H9 (cell line): Measurements from ENCODE around the gene OR6Q1. TPM values are rescaled to one million over a fixed set of nuclear protein-coding genes. Genes with fewer than 3 reads are reported as not detected.

ENCODE experiments used
- DNase-seq: peaks from one replicate; pipeline ENCODE4 v3.0.0-alpha.2; 2017
- H2AFZ ChIP-seq: one replicate; pipeline ENCODE4 v1.6.1; 2013; ENCODE audit warnings: mild to moderate bottlenecking, low read length, control low read depth, moderate library complexity
- H2AK5ac ChIP-seq: 2 replicates; pipeline ENCODE4 v1.6.1; 2013; ENCODE audit warnings: low read length, control low read depth, mixed read lengths; ENCODE audit not compliant: insufficient read length
- H2BK120ac ChIP-seq: one replicate; pipeline ENCODE4 v1.6.1; 2013; ENCODE audit warnings: low read depth, mild to moderate bottlenecking, low read length, control low read depth, inconsistent platforms; ENCODE audit not compliant: poor library complexity, severe bottlenecking
- H2BK12ac ChIP-seq: 2 replicates; pipeline ENCODE4 v1.6.1; 2013; ENCODE audit warnings: low read length, control low read depth, mixed read lengths, low read depth; ENCODE audit not compliant: insufficient read length
- H2BK15ac ChIP-seq: 2 replicates; pipeline ENCODE4 v1.6.1; 2013; ENCODE audit warnings: low read depth, low read length, control low read depth
- H2BK20ac ChIP-seq: one replicate; pipeline ENCODE4 v1.6.1; 2013; ENCODE audit warnings: low read depth, mild to moderate bottlenecking, low read length, control low read depth, inconsistent platforms; ENCODE audit not compliant: poor library complexity, severe bottlenecking
- H2BK5ac ChIP-seq: 2 replicates; pipeline ENCODE4 v1.6.1; 2013; ENCODE audit warnings: low read length, control low read depth, mixed read lengths; ENCODE audit not compliant: insufficient read length
- H3K14ac ChIP-seq: 2 replicates; pipeline ENCODE4 v1.6.1; 2013; ENCODE audit warnings: low read length, control low read depth; ENCODE audit not compliant: insufficient read depth
- H3K18ac ChIP-seq: 2 replicates; pipeline ENCODE4 v1.6.1; 2013; ENCODE audit warnings: low read depth, mild to moderate bottlenecking, mixed read lengths, low read length, control low read depth; ENCODE audit not compliant: insufficient read length
- H3K23ac ChIP-seq: 2 replicates; pipeline ENCODE4 v1.6.1; 2013; ENCODE audit warnings: low read length, control low read depth, mixed read lengths, low read depth; ENCODE audit not compliant: insufficient read length
- H3K23me2 ChIP-seq: 2 replicates; pipeline ENCODE4 v1.6.1; 2013; ENCODE audit warnings: low read depth, mild to moderate bottlenecking, mixed read lengths, low read length, control low read depth; ENCODE audit not compliant: insufficient read length, poor library complexity, severe bottlenecking
- H3K27ac ChIP-seq: 2 replicates; pipeline ENCODE4 v1.5.1; 2013; ENCODE audit warnings: low read length, control low read depth, mixed read lengths, low read depth; ENCODE audit not compliant: insufficient read length
- H3K27me3 ChIP-seq: 2 replicates; pipeline ENCODE4 v1.6.1; 2013; ENCODE audit warnings: low read length, control low read depth, inconsistent platforms; ENCODE audit not compliant: insufficient read depth
- H3K4ac ChIP-seq: 2 replicates; pipeline ENCODE4 v1.6.1; 2013; ENCODE audit warnings: low read depth, mild to moderate bottlenecking, control low read depth, inconsistent platforms, low read length, moderate library complexity
- H3K4me1 ChIP-seq: 2 replicates; pipeline ENCODE4 v1.6.1; 2013; ENCODE audit warnings: low read length, control low read depth, inconsistent platforms; ENCODE audit not compliant: insufficient read depth
- H3K4me2 ChIP-seq: 2 replicates; pipeline ENCODE4 v1.6.1; 2013; ENCODE audit warnings: low read length, control low read depth, mixed read lengths; ENCODE audit not compliant: insufficient read length, insufficient read depth
- H3K56ac ChIP-seq: 2 replicates; pipeline ENCODE4 v1.6.1; 2013; ENCODE audit warnings: low read depth, mild to moderate bottlenecking, mixed read lengths, low read length, control low read depth; ENCODE audit not compliant: insufficient read length
- H3K79me1 ChIP-seq: 2 replicates; pipeline ENCODE4 v1.6.1; 2013; ENCODE audit warnings: low read depth, mild to moderate bottlenecking, moderate library complexity, low read length, control low read depth, inconsistent platforms; ENCODE audit not compliant: insufficient read depth, poor library complexity, severe bottlenecking
- H3K79me2 ChIP-seq: 2 replicates; pipeline ENCODE4 v1.6.1; 2013; ENCODE audit warnings: low read length, control low read depth, inconsistent platforms; ENCODE audit not compliant: insufficient read depth
- H3K9ac ChIP-seq: 2 replicates; pipeline ENCODE4 v1.6.1; 2013; ENCODE audit warnings: low read length, control low read depth, mixed read lengths; ENCODE audit not compliant: insufficient read length; ENCODE audit errors: extremely low read depth
- H3K9me3 ChIP-seq: one replicate; pipeline ENCODE4 v1.6.1; 2013; ENCODE audit warnings: low read depth, low read length, inconsistent platforms; ENCODE audit not compliant: control insufficient read depth
- H3T11ph ChIP-seq: one replicate; pipeline ENCODE4 v1.6.1; 2013; ENCODE audit warnings: mild to moderate bottlenecking, low read length, control low read depth, inconsistent platforms
- H4K20me1 ChIP-seq: one replicate; pipeline ENCODE4 v1.6.1; 2013; ENCODE audit not compliant: control insufficient read depth, insufficient read length, insufficient read depth
- H4K5ac ChIP-seq: 2 replicates; pipeline ENCODE4 v1.6.1; 2013; ENCODE audit warnings: low read depth, mild to moderate bottlenecking, mixed read lengths, low read length, control low read depth; ENCODE audit not compliant: insufficient read length
- H4K8ac ChIP-seq: replicated peaks from 2 replicates; pipeline ENCODE4 v1.6.1; 2013; ENCODE audit warnings: low read length, control low read depth, mixed read lengths, low read depth; ENCODE audit not compliant: insufficient read length
- H4K91ac ChIP-seq: 2 replicates; pipeline ENCODE4 v1.6.1; 2013; ENCODE audit warnings: low read depth, mild to moderate bottlenecking, moderate library complexity, mixed read lengths, low read length, control low read depth; ENCODE audit not compliant: insufficient read length
- H3K27ac Mint-ChIP-seq, 3 experiments: 2 replicates in 2 of 3; 3 replicates in 1 of 3; pipeline ENCODE4 v1.8.0; 2020 to 2021; ENCODE audit warnings: mixed read lengths in 3 of 3, mild to moderate bottlenecking in 1 of 3, moderate library complexity in 1 of 3
- H3K27me3 Mint-ChIP-seq: 2 replicates; pipeline ENCODE4 v1.8.0; 2021; ENCODE audit warnings: low read depth, mild to moderate bottlenecking, moderate library complexity, mixed read lengths
- H3K36me3 Mint-ChIP-seq, 3 experiments: 2 replicates in 2 of 3; 3 replicates in 1 of 3; pipeline ENCODE4 v1.8.0; 2020 to 2021; ENCODE audit warnings: low read depth in 3 of 3, mixed read lengths in 3 of 3; ENCODE audit not compliant: insufficient read depth in 1 of 3
- H3K4me1 Mint-ChIP-seq, 2 experiments: 2 replicates each; pipeline ENCODE4 v1.8.0; 2020; ENCODE audit warnings: mixed read lengths in 2 of 2
- H3K4me3 Mint-ChIP-seq, 2 experiments: 2 replicates in 1 of 2; 3 replicates in 1 of 2; pipeline ENCODE4 v1.8.0; 2020 to 2021; ENCODE audit warnings: mild to moderate bottlenecking in 2 of 2, mixed read lengths in 2 of 2, moderate library complexity in 1 of 2
- H3K9me3 Mint-ChIP-seq, 2 experiments: 2 replicates in 1 of 2; 3 replicates in 1 of 2; pipeline ENCODE4 v1.8.0; 2020; ENCODE audit warnings: mild to moderate bottlenecking in 2 of 2, mixed read lengths in 2 of 2, moderate library complexity in 1 of 2
- CTCF ChIP-seq: fragments of 200-600 bp; sonication (generic); conservative IDR thresholded peaks from 3 replicates; pipeline ENCODE4 v1.8.0; 2021; ENCODE audit warnings: antibody characterized with exemption, mild to moderate bottlenecking
- WGBS: extraction: QIAGEN DNeasy Blood & Tissue Kit; methylation state at CpG from one replicate; pipeline ENCODE4 v1.1.7; 2013; ENCODE audit warnings: missing lambda C conversion rate, low lambda C conversion rate, mixed read lengths; ENCODE audit not compliant: insufficient read length; ENCODE audit errors: extremely low coverage; 5-methylcytosine and 5-hydroxymethylcytosine counted together
- total RNA-seq: library from RNA; stranded (reverse); gene quantifications from 2 replicates; pipeline ENCODE4 v1.2.1, GENCODE V29; 2021

The OR6Q1 gene
- total RNA-seq, 1 experiment from 2014 or later = not detected

DNA sequence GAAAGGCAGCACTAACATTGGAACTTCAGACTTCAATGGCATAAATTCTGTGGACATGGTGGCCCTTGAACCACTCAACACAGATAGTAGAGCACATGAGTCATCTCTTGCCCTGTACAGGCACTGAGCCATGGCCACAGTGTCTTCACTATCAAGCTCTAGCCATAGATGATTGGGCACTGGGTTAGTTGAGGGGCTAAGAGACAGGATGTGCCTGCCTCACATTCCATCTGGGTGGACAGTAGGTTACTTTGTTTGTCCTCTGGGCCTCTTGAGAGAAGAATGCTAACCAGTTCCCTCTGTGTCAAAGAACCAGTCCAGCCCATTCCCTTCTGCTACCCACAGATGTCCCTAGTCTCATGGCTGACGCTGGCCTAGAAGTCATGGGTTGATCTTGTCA, 39.8 kb downstream of the OR6Q1 start:
- H3K4me1 Mint-ChIP-seq = 0 out of 4 replicates have a peak, but pooled peaks cover 0 to 2% of the 10 kb centered on the region in 2 experiments
- Histone ChIP-seq H2BK5ac (no peak overlapping the region), H3K4me2 (no peak overlapping the region), H3K18ac (no peak overlapping the region), H2BK12ac (no peak overlapping the region), H2BK15ac (no peak overlapping the region), H3K79me1 (no peaks in the 10 kb centered on the region), H3K27ac (no peak overlapping the region), H2AFZ (no peak overlapping the region), H3K23ac (no peak overlapping the region), H2AK5ac (no peak overlapping the region), H4K91ac (no peak overlapping the region), H3T11ph (no peak overlapping the region), H4K8ac (no peak overlapping the region), H3K79me2 (no peaks in the 10 kb centered on the region), H2BK20ac (no peak overlapping the region), H4K5ac (no peak overlapping the region), H3K27me3 (no peaks in the 10 kb centered on the region), H3K4me1 (no peaks in the 10 kb centered on the region), H3K9ac (no peak overlapping the region), H4K20me1 (no peaks in the 10 kb centered on the region), H3K9me3 (no peaks in the 10 kb centered on the region), H3K56ac (no peak overlapping the region), H2BK120ac (no peak overlapping the region), H3K23me2 (no peaks in the 10 kb centered on the region), H3K14ac (no peak overlapping the region), H3K4ac (no peak overlapping the region)
- TF ChIP-seq CTCF = no peak
- no peak for DNase-seq
- H3K27me3 Mint-ChIP-seq = no peaks in the 10 kb centered on the region
- peaks cover 6% of the 10 kb centered on the region in 2 experiments; a peak in 3 of 5 replicates for H3K9me3 Mint-ChIP-seq
- 0 out of 7 replicates have a peak overlapping the region, but pooled peaks of 1 of the 3 experiments have one; percentile 31 for H3K27ac Mint-ChIP-seq
- no CpG with 5 or more reads among the region's 1 CpG for WGBS
- no peaks in the 10 kb centered on the region for H3K36me3 Mint-ChIP-seq
- no peak overlapping the region for H3K4me3 Mint-ChIP-seq
